Fibroblast of mammary gland (primary cell): Measurements from ENCODE around the gene MYO3B.
A peak's percentile ranks its signal among the peaks of the same experiment; 100 is the strongest.
"Not testable (repeated sequence)": the region's sequence is repeated elsewhere in the genome, so short reads cannot be mapped to it uniquely, and the experiment has no call there.

ENCODE experiments used
- DNase-seq: peaks from one replicate; pipeline ENCODE4 v3.0.0-alpha.2; 2010; ENCODE audit warnings: low read depth
- H3K4me3 ChIP-seq: 2 replicates; pipeline ENCODE4 v1.5.1; 2011; ENCODE audit warnings: low read depth, mild to moderate bottlenecking, low read length, moderate library complexity; ENCODE audit not compliant: control insufficient read depth
- CTCF ChIP-seq: conservative IDR thresholded peaks from 2 replicates; pipeline ENCODE4 v1.5.1; 2011; ENCODE audit warnings: low read depth, low read length, inconsistent platforms; ENCODE audit not compliant: control insufficient read depth, insufficient read depth

MYO3B gene

GRCh38 chr2:170420961-170421687 lies 243.2 kb downstream of the MYO3B start:
- TF ChIP-seq CTCF: no peak
- peak; percentile 11 for DNase-seq
- no peak overlapping the region for H3K4me3 ChIP-seq

GRCh38 chr2:170423919-170424318 lies 246.0 kb downstream of the MYO3B start:
- no peak for TF ChIP-seq CTCF
- H3K4me3 ChIP-seq: no peak overlapping the region
- DNase-seq: no peak

- DNase-seq: peak; percentile 81
- H3K4me3 ChIP-seq: no peak overlapping the region
- TF ChIP-seq CTCF: no peak
Measured at GRCh38 chr2:170425281-170425751, 247.4 kb downstream of the MYO3B start.

- no peak for TF ChIP-seq CTCF
- H3K4me3 ChIP-seq: no peak overlapping the region
- no peak for DNase-seq
Measured at GRCh38 chr2:170428868-170429267, 250.9 kb downstream of the MYO3B start.

- no peak overlapping the region for H3K4me3 ChIP-seq
- no peak for TF ChIP-seq CTCF
- DNase-seq: no peak
Measured at GRCh38 chr2:170432823-170433222, 254.9 kb downstream of the MYO3B start.

- TF ChIP-seq CTCF: no peak
- DNase-seq: no peak
- H3K4me3 ChIP-seq: no peak overlapping the region
Measured at GRCh38 chr2:170433448-170433847, 255.5 kb downstream of the MYO3B start.

GRCh38 chr2:170434396-170434795 lies 256.4 kb downstream of the MYO3B start:
- DNase-seq, H3K4me3 ChIP-seq: not testable (repeated sequence)
